Measurements from ENCODE around the gene SENP3. TPM values are rescaled to one million over a fixed set of nuclear protein-coding genes. Genes with fewer than 3 reads are reported as not detected.

SENP3 gene
- total RNA-seq, 1 experiment from 2014 or later = 113 TPM

DNA sequence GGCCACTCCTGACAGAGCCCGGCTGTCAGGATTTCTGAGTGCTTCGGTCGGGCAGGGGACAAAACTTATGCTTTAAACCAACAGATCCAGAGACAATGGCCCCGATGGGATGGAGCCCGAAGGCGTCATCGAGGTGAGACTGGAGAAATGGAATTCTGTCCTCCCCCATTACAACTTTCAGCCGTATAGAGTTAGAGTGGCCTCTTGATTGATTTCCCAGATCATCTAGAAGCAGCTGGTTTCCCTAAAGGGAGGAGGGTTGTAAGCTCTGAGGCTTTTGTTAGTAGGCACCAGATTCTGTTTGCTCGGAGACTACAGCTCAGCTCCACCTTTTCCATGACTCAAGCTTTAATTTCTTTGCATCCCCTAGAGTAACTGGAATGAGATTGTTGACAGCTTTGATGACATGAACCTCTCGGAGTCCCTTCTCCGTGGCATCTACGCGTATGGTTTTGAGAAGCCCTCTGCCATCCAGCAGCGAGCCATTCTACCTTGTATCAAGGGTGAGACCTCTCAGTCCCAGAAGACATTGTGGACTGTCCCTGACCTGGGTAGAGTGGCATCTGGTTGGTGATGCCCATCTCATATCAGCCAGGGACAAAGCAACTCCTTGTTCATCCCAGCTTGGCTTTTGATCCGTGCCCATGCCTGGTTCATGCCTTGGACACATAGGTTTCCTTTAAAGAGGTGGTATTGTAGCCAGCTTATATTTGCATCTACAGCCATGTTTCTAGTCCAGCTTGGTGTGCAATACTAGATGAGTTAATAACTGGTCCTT is 12.6 kb downstream of the SENP3 start:
- intact Hi-C loops (cut with micrococcal nuclease; ENCODE audit: unreplicated experiment) = no loop called here
- CTCF ChIA-PET = interaction anchor here (1.3 to 1.5 kb wide), 2 partner anchors 14 kb away, joined by 3 to 4 read pairs; no protein-coding TSS in a partner anchor

DNA sequence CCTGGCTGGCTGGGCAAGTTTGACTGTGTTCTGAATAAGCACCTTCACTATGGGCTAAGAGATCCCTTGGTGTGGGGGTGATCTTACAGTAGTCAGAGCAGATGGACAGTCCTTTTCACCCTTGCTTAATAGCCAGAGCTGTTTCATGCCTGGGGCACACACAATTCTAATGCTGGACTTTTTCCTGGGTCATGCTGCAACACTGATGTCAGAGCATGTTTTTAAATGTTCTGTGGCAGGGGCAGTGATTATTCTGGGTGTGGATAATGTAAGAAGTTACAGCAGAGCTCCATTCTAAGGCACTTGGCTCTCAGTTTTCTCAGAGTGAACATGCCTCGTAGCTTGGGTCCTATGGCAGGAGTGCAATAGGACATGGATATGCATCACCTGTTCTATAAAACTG is 13.8 kb downstream of the SENP3 start:
- POLR2A ChIA-PET (ENCODE audit: low non-redundant PET) = interaction anchor here (0.5 to 0.7 kb wide), 2 partner anchors 230 to 356 kb away, joined by 3 to 5 read pairs; partner anchors contain the start of gene TRAPPC1
- Histone ChIP-seq H3K36me3 (ENCODE audit: insufficient read depth, low read length, poor library complexity, severe bottlenecking) (peaks cover 80% of the 10 kb centered on the region), H3K9me3 (ENCODE audit: low read depth, low read length, poor library complexity, severe bottlenecking) (no peaks in the 10 kb centered on the region), H3K4me1 (ENCODE audit: insufficient read depth, low read length, poor library complexity, severe bottlenecking) (peaks cover 35% of the 10 kb centered on the region), H3K4me3 (ENCODE audit: low read depth, low read length, poor library complexity, severe bottlenecking) (peak overlapping the region; percentile 95), H3K27ac (ENCODE audit: low read depth, low read length, poor library complexity, severe bottlenecking) (peak overlapping the region; percentile 53), H3K27me3 (replicated peaks; ENCODE audit: insufficient read depth, low read depth, low read length, poor library complexity) (no peaks in the 10 kb centered on the region)
- CTCF ChIA-PET = interaction anchor here (1.5 kb wide), 1 partner anchor 15 kb away, joined by 3 read pairs; no protein-coding TSS in a partner anchor
- no peak for TF ChIP-seq EZH2 (IDR thresholded peaks at IDR 0.05; ENCODE audit: borderline replicate concordance, low read depth, low read length, poor library complexity, severe bottlenecking)
- TF ChIP-seq, protein P1, sequence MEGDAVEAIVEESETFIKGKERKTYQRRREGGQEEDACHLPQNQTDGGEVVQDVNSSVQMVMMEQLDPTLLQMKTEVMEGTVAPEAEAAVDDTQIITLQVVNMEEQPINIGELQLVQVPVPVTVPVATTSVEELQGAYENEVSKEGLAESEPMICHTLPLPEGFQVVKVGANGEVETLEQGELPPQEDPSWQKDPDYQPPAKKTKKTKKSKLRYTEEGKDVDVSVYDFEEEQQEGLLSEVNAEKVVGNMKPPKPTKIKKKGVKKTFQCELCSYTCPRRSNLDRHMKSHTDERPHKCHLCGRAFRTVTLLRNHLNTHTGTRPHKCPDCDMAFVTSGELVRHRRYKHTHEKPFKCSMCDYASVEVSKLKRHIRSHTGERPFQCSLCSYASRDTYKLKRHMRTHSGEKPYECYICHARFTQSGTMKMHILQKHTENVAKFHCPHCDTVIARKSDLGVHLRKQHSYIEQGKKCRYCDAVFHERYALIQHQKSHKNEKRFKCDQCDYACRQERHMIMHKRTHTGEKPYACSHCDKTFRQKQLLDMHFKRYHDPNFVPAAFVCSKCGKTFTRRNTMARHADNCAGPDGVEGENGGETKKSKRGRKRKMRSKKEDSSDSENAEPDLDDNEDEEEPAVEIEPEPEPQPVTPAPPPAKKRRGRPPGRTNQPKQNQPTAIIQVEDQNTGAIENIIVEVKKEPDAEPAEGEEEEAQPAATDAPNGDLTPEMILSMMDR (conservative IDR thresholded peaks at IDR 0.05; ENCODE audit: low read depth, low read length) = no peak
- no peak for DNase-seq (ENCODE audit: low spot score)
- no TSS peak for BruUV-seq (replicated peaks)
- intact Hi-C loops (cut with micrococcal nuclease; ENCODE audit: unreplicated experiment) = no loop called here

More for the DNA sequence above, 12.6 kb downstream of the SENP3 start:
- peaks cover 32% of the 10 kb centered on the region for H3K4me1 ChIP-seq (ENCODE audit: insufficient read depth, low read length, poor library complexity, severe bottlenecking)
- peak overlapping the region; percentile 100 for H3K27ac ChIP-seq (ENCODE audit: low read depth, low read length, poor library complexity, severe bottlenecking)
- H3K36me3 ChIP-seq (ENCODE audit: insufficient read depth, low read length, poor library complexity, severe bottlenecking) = peaks cover 82% of the 10 kb centered on the region
- no peaks in the 10 kb centered on the region for H3K27me3 ChIP-seq (replicated peaks; ENCODE audit: insufficient read depth, low read depth, low read length, poor library complexity)
- DNase-seq (ENCODE audit: low spot score) = no peak
- TF ChIP-seq, protein P1 (conservative IDR thresholded peaks at IDR 0.05; ENCODE audit: low read depth, low read length) = no peak
- no peak for TF ChIP-seq EZH2 (IDR thresholded peaks at IDR 0.05; ENCODE audit: borderline replicate concordance, low read depth, low read length, poor library complexity, severe bottlenecking)
- no peaks in the 10 kb centered on the region for H3K9me3 ChIP-seq (ENCODE audit: low read depth, low read length, poor library complexity, severe bottlenecking)
- no TSS peak for BruUV-seq (replicated peaks)
- POLR2A ChIA-PET (ENCODE audit: low non-redundant PET) = interaction anchor here (0.6 to 0.8 kb wide), 3 partner anchors 11 to 129 kb away, joined by 3 to 4 read pairs (median 4); partner anchors contain the start of gene FXR2
- peak overlapping the region; percentile 95 for H3K4me3 ChIP-seq (ENCODE audit: low read depth, low read length, poor library complexity, severe bottlenecking)

DNA sequence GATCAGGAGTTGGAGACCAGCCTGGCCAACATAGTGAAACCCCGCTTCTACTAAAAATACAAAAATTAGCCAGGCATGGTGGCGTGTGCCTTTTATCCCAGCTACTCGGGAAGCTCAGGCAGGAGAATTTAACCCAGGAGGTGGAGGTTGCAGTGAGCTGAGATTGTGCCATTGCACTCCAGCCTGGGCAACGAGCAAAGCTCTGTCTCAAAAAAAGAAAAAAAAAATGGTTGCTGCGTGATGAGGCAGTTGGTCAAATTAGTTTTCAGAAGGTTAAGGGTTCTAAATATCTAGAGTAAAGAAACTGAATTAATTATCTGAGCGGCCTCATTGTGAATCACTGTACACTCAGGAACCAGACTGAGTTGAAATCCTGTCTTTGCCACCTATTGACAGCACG is 14.2 kb downstream of the SENP3 start:
- TF ChIP-seq, protein P1 (conservative IDR thresholded peaks at IDR 0.05; ENCODE audit: low read depth, low read length) = no peak
- no peak for TF ChIP-seq EZH2 (IDR thresholded peaks at IDR 0.05; ENCODE audit: borderline replicate concordance, low read depth, low read length, poor library complexity, severe bottlenecking)
- ChIA-PET CTCF (no interaction called here), POLR2A (ENCODE audit: low non-redundant PET) (interaction anchor here (0.5 to 0.7 kb wide), 2 partner anchors 230 to 356 kb away, joined by 3 to 5 read pairs; partner anchors contain the start of gene TRAPPC1)
- intact Hi-C loops (cut with micrococcal nuclease; ENCODE audit: unreplicated experiment) = no loop called here
- H3K4me1 ChIP-seq (ENCODE audit: insufficient read depth, low read length, poor library complexity, severe bottlenecking) = peaks cover 40% of the 10 kb centered on the region
- H3K4me3 ChIP-seq (ENCODE audit: low read depth, low read length, poor library complexity, severe bottlenecking) = no peak overlapping the region
- no peak for DNase-seq (ENCODE audit: low spot score)
- H3K27me3 ChIP-seq (replicated peaks; ENCODE audit: insufficient read depth, low read depth, low read length, poor library complexity) = no peaks in the 10 kb centered on the region
- no peaks in the 10 kb centered on the region for H3K9me3 ChIP-seq (ENCODE audit: low read depth, low read length, poor library complexity, severe bottlenecking)
- no TSS peak for BruUV-seq (replicated peaks)
- H3K36me3 ChIP-seq (ENCODE audit: insufficient read depth, low read length, poor library complexity, severe bottlenecking) = peaks cover 78% of the 10 kb centered on the region
- peak overlapping the region; percentile 53 for H3K27ac ChIP-seq (ENCODE audit: low read depth, low read length, poor library complexity, severe bottlenecking)
